Stimulated activated CD8-positive, alpha-beta memory T cell treated with anti-CD3 and anti-CD28 coated beads, Interleukin-15, amount 100 ng/mL, for 24 hours (primary cell): ENCODE results near the gene GDPD4.

Experiments used
- DNase-seq: peaks from one replicate; pipeline ENCODE4 v3.0.0-alpha.2; 2020; ENCODE audit warnings: low read depth

GDPD4 gene

DNA sequence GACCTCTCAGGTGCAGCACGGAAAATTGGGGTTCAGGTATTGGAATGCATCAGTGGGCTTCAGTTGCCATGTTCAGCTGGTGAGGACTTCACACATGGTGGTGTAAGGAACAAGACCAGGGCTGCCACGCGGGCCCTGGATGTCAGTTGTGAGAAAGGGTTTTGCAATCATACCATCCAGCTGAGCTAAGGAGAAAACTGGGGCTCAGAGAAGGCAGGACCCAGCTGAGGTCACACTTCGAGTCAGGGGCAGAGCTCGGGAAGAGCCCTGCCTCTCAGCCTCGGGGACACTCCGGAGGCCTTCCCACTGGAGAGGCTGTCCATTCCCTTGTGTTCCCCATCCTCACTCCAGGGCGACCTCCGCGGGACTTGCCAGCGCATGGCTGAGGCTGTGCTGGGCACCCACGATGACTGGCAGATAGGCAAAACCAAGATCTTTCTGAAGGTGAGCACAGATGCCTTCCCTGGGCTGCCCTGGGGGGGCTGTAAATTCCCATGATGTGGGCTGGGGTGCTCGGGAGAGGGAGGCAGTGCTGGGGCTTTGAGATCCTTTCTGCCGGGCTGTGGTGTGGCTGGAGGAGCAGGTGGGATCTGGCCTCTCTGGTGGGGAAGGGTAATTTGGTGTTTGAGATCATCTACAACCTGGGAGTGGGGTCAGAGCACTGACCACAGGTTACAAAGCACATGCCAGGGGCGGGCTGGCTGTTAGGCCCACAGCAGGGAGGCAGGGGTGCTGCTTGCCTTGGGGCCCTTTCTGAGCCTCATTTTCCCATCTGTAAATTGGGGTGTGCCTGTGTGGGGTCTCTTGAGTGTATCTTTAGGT is 126.3 kb downstream of the GDPD4 start:
- no peak for DNase-seq

DNA sequence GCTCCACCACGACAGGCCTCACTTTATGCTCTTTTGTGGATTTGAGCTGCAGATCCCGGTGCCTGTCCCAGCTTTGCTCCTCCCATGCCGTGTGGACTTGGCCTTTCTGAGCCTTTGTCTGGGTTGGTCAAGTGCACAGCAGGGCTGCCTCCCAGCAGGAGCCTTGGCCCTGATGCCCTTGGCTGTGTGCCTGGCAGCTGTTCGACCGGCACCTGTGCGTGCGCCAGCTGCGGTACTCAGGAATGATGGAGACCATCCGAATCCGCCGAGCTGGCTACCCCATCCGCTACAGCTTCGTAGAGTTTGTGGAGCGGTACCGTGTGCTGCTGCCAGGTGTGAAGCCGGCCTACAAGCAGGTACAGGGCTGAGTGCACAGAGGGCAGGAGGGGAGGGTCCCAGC is 126.9 kb downstream of the GDPD4 start:
- DNase-seq: no peak

DNA sequence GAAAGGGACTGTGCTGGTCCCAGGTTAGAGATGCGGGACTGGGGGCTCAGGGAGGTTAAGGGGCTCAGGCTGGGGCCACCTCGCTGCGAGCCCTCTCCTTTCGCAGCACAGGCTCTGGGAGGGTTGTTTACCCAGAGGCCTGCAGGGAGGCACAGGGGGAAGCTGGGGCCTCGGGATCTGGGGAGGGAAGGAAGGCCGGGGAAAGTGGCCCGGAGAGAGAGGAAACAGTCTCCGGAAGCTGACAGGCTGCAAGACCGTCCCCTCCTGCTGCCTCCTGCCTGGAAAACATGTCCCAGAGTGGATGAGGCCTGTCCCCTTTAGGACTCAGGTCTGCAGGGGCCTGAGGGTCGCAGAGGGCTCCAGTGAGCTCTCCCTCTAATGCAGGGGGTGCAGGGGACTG is 128.0 kb downstream of the GDPD4 start:
- DNase-seq: no peak

- no peak for DNase-seq
These were observed 128.9 kb downstream of the GDPD4 start for GRCh38 chr11:77172666-77172982.

GRCh38 chr11:77171885-77172665 is 129.4 kb downstream of the GDPD4 start:
- no peak for DNase-seq

DNA sequence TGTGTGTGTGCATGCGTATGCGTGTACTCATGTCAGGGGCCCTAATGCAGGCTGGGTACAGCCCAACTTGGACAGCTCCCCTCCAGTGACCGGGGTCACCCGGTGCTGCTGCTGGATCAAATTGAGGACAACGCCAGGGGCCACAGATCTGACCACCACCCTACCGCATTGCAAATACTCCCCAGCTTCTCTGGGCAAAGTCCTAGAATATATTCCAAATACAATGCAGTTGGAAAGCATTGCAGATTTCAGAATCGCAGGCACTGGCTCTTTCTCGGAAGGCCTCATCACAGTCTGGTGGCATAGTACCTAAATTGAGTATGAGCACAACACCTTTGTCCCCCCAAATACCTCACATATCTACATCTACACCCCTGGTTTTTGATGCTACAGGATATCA is 130.2 kb downstream of the GDPD4 start:
- no peak for DNase-seq

- DNase-seq: no peak
These were observed 131.4 kb downstream of the GDPD4 start for GRCh38 chr11:77170107-77170506.

DNA sequence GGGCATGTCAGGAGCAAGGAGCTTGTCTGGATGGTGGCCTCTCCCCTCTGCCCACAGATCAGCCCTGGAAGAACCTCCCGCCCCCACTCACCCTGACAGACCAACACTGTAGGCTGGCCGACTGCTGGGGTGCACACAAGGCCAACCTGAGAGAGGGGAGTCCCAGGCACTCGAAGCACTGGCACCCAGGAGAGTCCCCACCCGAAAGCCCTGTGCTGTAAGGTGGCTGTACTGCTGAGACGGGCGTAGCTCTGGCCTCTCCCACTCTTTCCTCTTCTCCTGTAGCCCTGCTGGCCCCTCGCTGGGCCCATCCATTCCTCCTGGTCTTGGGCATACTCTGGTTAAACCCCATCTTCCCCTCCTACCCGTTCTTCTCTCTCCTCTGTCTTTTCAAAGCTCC is 133.7 kb downstream of the GDPD4 start:
- no peak for DNase-seq

GRCh38 chr11:77167111-77167626 is 134.3 kb downstream of the GDPD4 start:
- DNase-seq: no peak
